HG02678 (cell line): ENCODE results near the gene OVCA2.

ENCODE experiments used
- ATAC-seq: cut with Tn5 transposase; IDR thresholded peaks from one replicate; pipeline ENCODE4 v1.9.1; 2021; ENCODE audit warnings: mild to moderate bottlenecking, moderate library complexity; ENCODE audit not compliant: unreplicated experiment

Gene OVCA2

DNA sequence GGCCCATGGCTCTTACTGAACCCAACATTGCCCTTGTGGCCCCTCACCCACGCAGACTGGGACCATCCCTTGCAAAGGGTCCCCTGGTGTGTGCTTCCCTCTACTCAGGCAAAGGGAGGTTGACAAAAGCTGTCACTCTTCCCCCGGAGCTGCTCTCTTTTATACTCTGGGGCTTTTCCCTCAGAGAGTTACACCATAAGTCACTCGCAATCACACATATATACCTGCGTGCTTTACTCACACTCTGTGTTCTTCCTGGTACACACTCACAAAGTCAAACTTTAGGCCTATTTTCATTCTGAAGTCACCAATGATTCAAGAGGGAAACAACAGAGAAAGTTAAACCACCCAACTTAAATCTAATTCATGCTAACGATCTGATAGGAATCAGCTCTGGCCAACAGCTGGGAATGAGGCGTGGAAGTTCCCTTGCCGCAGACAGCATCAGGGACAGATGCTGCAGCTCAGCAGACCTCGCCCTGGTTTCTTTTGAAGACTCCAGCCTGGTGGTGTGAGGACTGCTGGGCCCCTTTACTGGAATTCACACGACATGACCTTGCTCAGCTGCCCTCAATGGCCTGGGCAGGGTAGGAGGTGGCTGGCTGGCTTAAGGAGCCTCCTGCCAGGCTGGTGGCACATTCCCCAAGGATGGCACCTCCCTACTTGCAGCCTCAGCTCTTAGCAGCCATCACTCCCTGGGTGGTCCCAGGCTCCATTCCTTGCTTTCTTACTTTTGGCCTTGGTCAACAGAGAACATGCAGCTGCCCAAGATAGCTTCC lies 40.4 kb downstream of the OVCA2 start:
- no peak for ATAC-seq

DNA sequence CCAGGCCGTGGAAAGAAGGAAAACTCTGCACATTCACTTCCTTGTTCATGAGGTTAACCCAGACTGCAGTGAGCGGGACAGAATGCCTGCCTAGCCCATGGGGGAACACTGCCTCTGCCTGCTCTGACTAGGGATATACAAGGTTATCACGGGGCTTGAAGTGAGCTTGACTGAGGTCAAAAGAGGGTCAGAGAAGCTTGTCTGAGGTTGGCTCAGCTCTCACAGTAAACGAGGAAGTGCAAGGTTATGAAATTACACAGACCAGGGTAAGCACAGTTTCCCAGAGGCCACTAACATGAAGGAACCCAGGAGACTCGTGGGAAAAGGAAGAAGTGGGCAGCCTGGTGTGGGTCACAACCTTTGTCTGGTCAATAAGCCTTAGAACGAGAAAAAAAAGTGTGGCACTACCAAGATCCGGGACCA lies 41.8 kb downstream of the OVCA2 start:
- peak; percentile 35 for ATAC-seq

DNA sequence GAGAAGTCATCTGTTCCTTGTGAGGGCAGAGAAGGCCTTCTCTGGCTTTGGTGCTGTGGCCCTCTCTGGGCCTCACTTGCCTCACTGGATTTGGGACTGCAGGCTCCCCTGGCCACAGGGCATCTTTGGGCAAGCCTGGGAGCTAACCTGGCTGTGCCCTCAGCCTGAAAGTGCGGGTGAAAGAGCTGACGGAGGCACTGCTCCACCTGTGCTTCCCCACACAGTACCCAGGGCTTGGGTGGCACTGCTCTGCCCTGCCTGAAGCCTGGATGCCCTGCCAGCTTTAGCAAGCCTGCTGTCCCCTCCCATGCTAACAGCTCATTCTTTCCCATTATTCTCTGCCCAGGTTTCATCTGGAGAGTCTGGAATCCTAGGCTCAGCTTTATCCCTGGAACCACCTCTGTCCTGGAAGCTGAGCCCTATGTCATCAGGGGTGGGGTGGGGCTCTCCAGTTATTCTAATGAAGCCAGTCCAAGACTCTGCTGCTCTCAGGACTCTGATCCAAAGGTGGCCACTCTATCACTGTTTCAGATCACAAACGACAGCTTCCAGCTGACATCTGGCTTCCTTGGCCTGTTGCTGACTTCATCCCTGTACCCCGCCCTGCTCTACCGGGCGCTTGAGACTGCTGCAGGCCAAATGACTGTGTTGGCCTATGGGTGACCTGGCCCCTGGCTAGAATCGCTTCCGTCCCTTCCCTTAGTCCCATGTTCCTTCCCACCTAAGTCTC lies 42.4 kb downstream of the OVCA2 start:
- no peak for ATAC-seq

DNA sequence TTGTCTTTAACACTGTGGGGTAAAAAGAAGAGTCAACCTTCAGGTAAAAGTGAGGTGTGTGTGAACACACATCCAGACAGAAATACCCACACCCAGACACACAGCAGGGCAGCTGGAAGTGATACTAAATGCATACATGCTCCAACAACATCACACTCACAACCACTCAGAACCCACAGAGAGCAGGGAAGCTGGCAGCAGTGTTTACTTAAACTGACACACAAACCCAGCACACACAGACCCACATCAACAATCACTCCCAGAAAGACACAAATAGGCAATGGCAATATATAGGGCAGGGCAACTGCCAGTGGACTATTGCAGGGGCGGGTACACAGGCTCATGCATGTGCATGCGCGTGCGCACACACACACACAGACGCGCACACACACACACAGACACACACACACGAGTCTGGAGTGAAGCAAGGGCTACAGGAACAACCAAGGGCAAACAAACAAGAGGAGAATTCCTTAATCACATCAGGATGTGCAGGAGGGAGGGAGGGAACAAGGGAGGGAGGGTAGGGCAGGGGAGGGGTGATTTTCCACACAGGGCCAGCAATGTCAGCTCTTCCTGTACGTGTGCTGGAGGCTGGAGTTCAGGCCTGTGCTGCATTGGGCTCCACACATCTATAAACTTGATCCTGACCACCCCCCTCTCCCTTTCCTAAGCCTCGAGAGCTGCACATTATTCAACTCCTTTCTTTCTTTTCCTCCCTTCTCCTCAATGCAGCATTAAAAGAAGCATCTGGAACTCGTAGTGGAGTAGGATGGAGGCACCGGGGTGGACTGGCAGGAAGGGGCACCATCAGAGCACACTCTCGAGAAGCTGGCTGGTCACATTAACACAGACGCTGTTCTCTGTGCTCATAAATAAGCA lies 43.2 kb downstream of the OVCA2 start:
- no peak for ATAC-seq

DNA sequence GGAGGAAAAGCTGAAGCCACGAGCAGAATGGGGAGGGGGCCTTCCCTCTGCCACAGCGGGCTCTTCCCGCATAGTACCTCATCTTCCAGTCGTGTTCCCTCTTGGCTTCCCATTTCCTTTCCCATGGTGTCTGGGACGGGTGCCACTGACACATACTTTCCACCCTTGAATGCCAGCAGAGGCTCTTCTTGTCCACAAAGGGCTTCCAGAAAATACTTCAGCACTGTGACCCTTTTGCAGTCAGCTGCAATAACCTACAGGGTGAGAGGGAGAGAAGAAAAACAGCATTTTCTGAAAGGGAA lies 43.8 kb downstream of the OVCA2 start:
- no peak for ATAC-seq

DNA sequence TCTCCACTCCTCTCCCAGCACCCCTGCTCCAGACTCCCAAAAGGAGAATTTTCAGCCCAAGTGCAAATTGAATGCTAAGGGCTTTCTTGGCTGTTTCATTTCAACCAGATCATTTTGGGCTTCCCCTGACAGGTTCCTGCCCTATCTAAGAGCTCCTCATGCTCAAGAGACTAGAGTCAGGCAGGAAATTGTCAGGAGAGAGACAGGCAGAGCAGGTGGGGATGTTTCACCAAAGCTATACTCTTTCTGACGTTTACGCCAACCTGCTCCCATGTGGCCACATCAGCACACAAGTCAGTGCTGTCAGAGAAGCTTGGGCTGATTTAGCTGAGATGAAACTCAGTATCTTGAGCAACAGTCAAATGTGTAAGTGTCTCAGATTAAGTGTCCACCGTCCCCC lies 44.5 kb downstream of the OVCA2 start:
- ATAC-seq: no peak

DNA sequence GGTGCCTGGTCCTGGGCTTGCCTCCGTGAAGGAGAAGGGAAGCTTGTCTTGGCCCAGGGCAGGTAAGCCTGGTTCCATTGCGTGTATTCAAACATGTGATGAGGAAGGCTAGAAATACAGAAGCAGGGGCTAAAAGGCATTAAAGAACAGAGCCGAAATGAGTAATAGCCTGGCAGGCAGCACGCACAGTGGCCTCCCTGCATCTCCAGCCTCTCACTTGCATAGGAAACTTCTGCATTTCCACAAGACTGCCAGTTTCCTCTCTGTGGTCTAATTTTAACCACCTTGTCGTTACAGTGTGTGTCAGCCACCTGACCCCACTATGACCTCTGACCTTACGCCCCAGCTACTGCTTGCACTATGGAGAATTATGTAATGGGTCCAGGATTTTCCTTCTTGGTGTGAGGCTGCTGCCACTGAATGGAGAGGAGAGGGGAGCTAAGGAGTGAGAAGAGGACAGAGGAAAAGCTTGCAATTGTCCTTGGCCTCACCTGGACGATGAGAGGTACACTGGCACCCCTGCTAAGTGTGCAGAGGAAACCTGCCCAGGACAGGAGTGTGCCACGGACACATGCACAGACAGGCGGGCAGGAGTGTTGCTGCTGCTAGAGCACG lies 45.9 kb downstream of the OVCA2 start:
- ATAC-seq: peak; percentile 50

DNA sequence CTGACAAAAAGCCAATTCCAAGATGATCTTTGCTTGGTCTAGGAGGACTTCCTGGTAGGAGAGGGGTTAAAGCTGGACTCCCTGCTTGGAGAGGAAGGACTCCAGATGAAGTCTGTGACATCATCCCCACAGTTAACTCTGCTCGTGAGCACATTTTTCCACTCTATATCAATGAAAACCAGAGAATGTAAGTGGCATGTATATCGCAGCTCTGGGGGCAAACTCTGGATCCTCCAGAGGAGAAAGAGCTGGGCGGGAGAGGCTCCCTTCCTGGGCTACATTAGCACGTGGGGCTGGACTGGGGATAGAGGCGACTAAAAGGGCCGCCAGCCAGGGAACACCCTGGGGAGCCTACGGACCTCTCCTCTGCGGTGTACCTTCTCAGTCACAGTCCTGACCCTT lies 47.2 kb downstream of the OVCA2 start:
- ATAC-seq: peak; percentile 24

DNA sequence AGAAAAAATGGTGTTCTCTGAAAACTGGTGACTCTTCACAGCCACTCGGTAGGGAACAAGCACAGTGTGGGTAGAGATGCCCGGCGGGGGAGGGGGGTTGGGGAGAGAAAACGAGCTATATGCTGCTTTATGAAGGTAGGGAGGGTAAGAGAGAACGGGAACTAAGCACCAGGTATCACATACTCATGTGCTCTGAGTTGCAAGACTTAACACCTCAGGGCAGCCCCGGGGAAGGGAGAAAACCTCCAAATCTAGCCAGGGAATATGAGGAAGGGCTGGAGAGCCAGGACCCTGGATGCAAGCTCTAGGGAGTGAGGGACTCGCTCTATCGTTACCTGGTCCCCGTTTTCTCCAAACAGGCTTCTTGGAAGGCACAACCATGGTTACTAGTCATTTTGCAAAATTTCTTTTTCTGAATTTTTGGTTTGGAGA lies 48.4 kb downstream of the OVCA2 start:
- no peak for ATAC-seq

DNA sequence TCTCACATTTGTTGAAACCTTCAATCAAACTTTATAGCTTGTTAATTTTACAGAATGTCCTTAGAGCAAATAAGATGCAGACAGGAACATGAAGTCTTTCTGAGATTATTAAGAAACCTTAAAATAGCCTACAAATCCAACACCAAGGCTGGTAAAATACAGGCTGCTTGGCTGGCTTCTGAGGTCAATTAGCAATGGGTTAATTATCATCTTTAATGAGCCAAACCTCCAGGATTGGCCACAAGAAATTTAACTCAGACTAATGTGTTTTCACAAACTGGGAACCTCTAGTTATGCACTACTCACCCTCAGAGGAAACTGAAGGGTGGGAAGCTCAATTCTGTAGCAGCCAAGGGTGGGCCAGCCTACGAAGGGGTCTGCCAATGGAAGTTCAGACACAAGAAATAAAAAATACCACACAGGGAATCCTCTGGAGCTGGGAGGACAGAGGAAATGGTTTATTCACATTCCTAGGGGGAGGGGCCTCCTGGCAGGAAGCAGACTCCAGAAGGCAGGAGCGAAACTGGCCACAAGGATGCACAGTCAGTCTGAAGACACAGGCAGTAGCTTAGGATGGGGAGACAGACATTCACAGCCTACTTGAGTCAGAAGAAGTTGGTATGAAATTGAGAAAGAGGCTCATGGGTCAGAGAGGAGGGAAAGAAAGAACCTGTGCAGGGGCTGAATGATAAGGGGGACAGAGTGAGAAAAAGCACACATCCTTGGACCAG lies 49.1 kb downstream of the OVCA2 start:
- ATAC-seq: no peak

DNA sequence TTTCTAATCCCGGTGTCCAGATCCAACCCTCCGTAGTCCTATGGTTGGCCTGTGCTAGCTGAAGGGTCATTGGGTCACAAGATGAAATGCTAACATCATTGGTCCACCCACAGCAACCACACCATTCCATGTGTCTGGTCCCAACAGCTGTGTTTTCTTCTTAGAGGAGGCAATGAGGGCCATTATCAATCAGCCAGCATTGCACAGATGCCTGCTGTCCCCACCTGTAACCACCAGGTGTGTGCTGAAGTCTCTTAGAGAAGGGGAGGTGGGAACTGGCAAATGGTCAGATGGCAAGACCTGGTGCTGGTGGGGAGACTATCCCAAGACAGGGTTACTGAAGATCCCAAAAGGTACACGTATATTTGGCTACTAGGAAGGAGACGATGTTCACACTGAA lies 50.4 kb downstream of the OVCA2 start:
- no peak for ATAC-seq
